Mesenchymal stem cell (in vitro differentiated cells and primary cell): ENCODE measurements around the gene SNX20.

Experiments
- DNase-seq: peaks from one replicate; pipeline ENCODE4 v3.0.0-alpha.2; 2013
- H2AFZ ChIP-seq: one replicate; pipeline ENCODE4 v1.6.1; 2013; ENCODE audit warnings: low read depth, mild to moderate bottlenecking, control low read depth, inconsistent platforms, low read length, moderate library complexity
- H2AK5ac ChIP-seq: 2 replicates; pipeline ENCODE4 v1.6.1; 2013; ENCODE audit warnings: low read length, moderate library complexity, mild to moderate bottlenecking, inconsistent platforms; ENCODE audit not compliant: severe bottlenecking
- H2BK120ac ChIP-seq: one replicate; pipeline ENCODE4 v1.6.1; 2013; ENCODE audit warnings: low read depth, mild to moderate bottlenecking, inconsistent platforms, low read length, moderate library complexity
- H2BK12ac ChIP-seq, 2 experiments: one replicate each; pipeline ENCODE4 v1.6.1; 2013; ENCODE audit warnings: inconsistent platforms in 2 of 2, low read length in 2 of 2, mild to moderate bottlenecking in 2 of 2, moderate library complexity in 2 of 2, control low read depth in 1 of 2
- H2BK15ac ChIP-seq: one replicate; pipeline ENCODE4 v1.6.1; 2013; ENCODE audit warnings: mild to moderate bottlenecking, low read depth, inconsistent platforms; ENCODE audit not compliant: poor library complexity, severe bottlenecking
- H2BK5ac ChIP-seq: 2 replicates; pipeline ENCODE4 v1.6.1; 2013; ENCODE audit warnings: low read depth, mild to moderate bottlenecking, low read length, control low read depth, inconsistent platforms; ENCODE audit not compliant: poor library complexity, severe bottlenecking
- H3K14ac ChIP-seq, 2 experiments: one replicate each; pipeline ENCODE4 v1.6.1; 2013; ENCODE audit warnings: inconsistent platforms in 2 of 2, low read length in 2 of 2, control low read depth in 1 of 2, mild to moderate bottlenecking in 1 of 2, moderate library complexity in 1 of 2
- H3K18ac ChIP-seq, 2 experiments: one replicate each; pipeline ENCODE4 v1.6.1; 2013; ENCODE audit warnings: inconsistent platforms in 2 of 2, low read length in 2 of 2, control low read depth in 1 of 2, low read depth in 1 of 2, mild to moderate bottlenecking in 1 of 2
- H3K23ac ChIP-seq, 2 experiments: one replicate each; pipeline ENCODE4 v1.6.1; 2013; ENCODE audit warnings: inconsistent platforms in 2 of 2, low read length in 2 of 2, mild to moderate bottlenecking in 2 of 2, moderate library complexity in 2 of 2, control low read depth in 1 of 2
- H3K27ac ChIP-seq: 2 replicates; pipeline ENCODE4 v1.5.1; 2013; ENCODE audit warnings: mild to moderate bottlenecking, moderate library complexity, low read length, control low read depth, inconsistent platforms; ENCODE audit not compliant: poor library complexity, severe bottlenecking
- H3K27me3 ChIP-seq, 2 experiments: 2 replicates each; pipeline versions ENCODE4 v1.6.1 to v1.7.0; 2013; ENCODE audit warnings: low read length in 2 of 2, mild to moderate bottlenecking in 2 of 2, moderate library complexity in 2 of 2, control low read depth in 1 of 2, inconsistent platforms in 1 of 2; ENCODE audit not compliant: control insufficient read depth in 1 of 2, insufficient read depth in 1 of 2
- H3K36me3 ChIP-seq, 2 experiments: 2 replicates each; pipeline versions ENCODE4 v1.6.1 to v1.7.0; 2013; ENCODE audit warnings: low read length in 2 of 2, control low read depth in 1 of 2, inconsistent platforms in 1 of 2, low read depth in 1 of 2, mild to moderate bottlenecking in 1 of 2; ENCODE audit not compliant: insufficient read depth in 2 of 2, control insufficient read depth in 1 of 2
- H3K4ac ChIP-seq, 2 experiments: one replicate each; pipeline ENCODE4 v1.6.1; 2013; ENCODE audit warnings: inconsistent platforms in 2 of 2, low read length in 2 of 2, mild to moderate bottlenecking in 2 of 2, moderate library complexity in 2 of 2, control low read depth in 1 of 2, low read depth in 1 of 2
- H3K4me1 ChIP-seq: 2 replicates; pipeline ENCODE4 v1.6.1; 2013; ENCODE audit warnings: low read depth, low read length, control low read depth; ENCODE audit not compliant: control insufficient read depth, insufficient read depth
- H3K4me2 ChIP-seq: 2 replicates; pipeline ENCODE4 v1.6.1; 2013; ENCODE audit warnings: low read length, mild to moderate bottlenecking, inconsistent platforms; ENCODE audit not compliant: poor library complexity, severe bottlenecking
- H3K4me3 ChIP-seq, 2 experiments: 2 replicates each; pipeline versions ENCODE4 v1.5.1 to v1.7.0; 2013; ENCODE audit warnings: low read length in 2 of 2, mild to moderate bottlenecking in 2 of 2, control low read depth in 1 of 2, low read depth in 1 of 2; ENCODE audit not compliant: insufficient read depth in 1 of 2
- H3K79me1 ChIP-seq: replicated peaks from 2 replicates; pipeline ENCODE4 v1.6.1; 2013; ENCODE audit warnings: mild to moderate bottlenecking, control low read depth, low read length, inconsistent platforms; ENCODE audit not compliant: poor library complexity, severe bottlenecking
- H3K9ac ChIP-seq: 2 replicates; pipeline ENCODE4 v1.7.0; 2013; ENCODE audit warnings: mild to moderate bottlenecking, low read length, moderate library complexity
- H3K9me3 ChIP-seq: 2 replicates; pipeline ENCODE4 v1.7.0; 2013; ENCODE audit warnings: mild to moderate bottlenecking, low read length; ENCODE audit not compliant: control insufficient read depth
- H4K8ac ChIP-seq: one replicate; pipeline ENCODE4 v1.6.1; 2013; ENCODE audit warnings: inconsistent platforms, mild to moderate bottlenecking, low read length, moderate library complexity
- H4K91ac ChIP-seq: one replicate; pipeline ENCODE4 v1.6.1; 2013; ENCODE audit warnings: mild to moderate bottlenecking, low read length, inconsistent platforms
- WGBS: methylation state at CpG from one replicate; pipeline ENCODE4 v1.1.7; 2013; ENCODE audit warnings: mixed read lengths; 5-methylcytosine and 5-hydroxymethylcytosine counted together

The SNX20 gene

DNA sequence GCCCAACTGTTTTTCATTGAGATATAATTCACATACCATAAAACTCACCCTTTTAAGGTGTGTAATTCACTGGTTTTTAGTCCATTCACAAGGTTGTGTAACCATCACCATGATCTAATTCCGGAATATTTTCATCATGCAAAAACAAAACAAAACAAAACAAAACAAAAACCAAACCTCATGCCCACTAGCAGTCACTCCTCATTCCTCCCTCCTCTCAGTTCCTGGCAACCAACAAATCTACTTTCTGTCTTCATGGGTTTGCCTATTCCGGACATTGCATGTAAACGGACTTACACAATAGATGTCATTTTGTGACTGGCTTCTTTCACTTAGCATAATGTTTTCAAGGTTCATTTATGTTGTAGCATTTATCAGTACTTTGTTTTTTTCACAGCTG lies 7.8 kb upstream of the SNX20 start:
- no peak overlapping the region for H3K4ac ChIP-seq
- no peak overlapping the region for H2BK5ac ChIP-seq
- no peak overlapping the region for H2BK12ac ChIP-seq
- no peaks in the 10 kb centered on the region for H3K9me3 ChIP-seq
- WGBS = 85% methylated on average over 2 of the region's 3 CpGs
- no peak overlapping the region for H3K9ac ChIP-seq
- no peak overlapping the region for H3K18ac ChIP-seq
- H3K79me1 ChIP-seq = no peaks in the 10 kb centered on the region
- H3K4me3 ChIP-seq = no peak overlapping the region
- no peak overlapping the region for H4K8ac ChIP-seq
- no peak overlapping the region for H2AK5ac ChIP-seq
- H3K36me3 ChIP-seq = no peaks in the 10 kb centered on the region
- no peak overlapping the region for H3K23ac ChIP-seq
- no peak overlapping the region for H3K27ac ChIP-seq
- peaks cover 20 to 32% of the 10 kb centered on the region in 2 experiments for H3K27me3 ChIP-seq
- H3K14ac ChIP-seq = no peak overlapping the region
- H3K4me2 ChIP-seq = no peak overlapping the region
- H4K91ac ChIP-seq = no peak overlapping the region
- no peak overlapping the region for H2BK15ac ChIP-seq
- H2BK120ac ChIP-seq = no peak overlapping the region
- peaks cover 11% of the 10 kb centered on the region for H3K4me1 ChIP-seq
- DNase-seq = no peak
- H2AFZ ChIP-seq = no peak overlapping the region

GRCh38 chr16:50688083-50688482 lies 7.0 kb upstream of the SNX20 start:
- H2BK15ac ChIP-seq = no peak overlapping the region

DNA sequence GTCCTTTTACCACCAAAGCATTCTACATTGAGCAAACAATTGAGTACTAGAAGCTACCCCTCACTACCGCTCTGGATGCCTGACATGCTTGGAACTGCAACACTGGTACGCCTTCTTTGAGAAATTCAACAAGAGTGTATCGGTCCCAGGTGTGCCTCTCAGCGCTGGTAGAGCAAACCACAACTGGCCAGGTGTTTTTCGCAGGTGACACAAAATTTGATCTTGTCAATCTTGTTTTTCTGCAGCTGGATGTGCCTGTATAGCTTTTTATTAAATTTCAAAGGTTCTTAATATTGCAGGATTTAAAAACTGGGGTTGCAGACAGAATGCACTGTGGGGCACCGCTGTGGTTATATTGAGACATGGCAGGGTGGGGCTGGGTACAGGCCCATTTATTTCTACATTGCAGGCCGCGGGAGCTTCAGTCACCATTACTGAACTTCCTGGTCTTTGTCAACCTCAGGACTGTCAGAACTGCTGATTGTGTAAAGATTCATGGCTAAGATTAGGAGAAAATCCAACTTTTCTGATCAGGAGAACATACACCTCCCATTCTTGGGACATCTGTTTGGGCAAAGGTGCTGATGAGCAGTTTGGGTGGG lies 4.5 kb upstream of the SNX20 start:
- Histone ChIP-seq H2BK120ac (no peak overlapping the region), H3K79me1 (no peaks in the 10 kb centered on the region), H3K9me3 (no peaks in the 10 kb centered on the region)

More at GRCh38 chr16:50688083-50688482, 7.0 kb upstream of the SNX20 start:
- Histone ChIP-seq H3K4me2 (no peak overlapping the region), H3K23ac (no peak overlapping the region), H3K27ac (no peak overlapping the region), H2AFZ (no peak overlapping the region), H3K9me3 (no peaks in the 10 kb centered on the region), H3K4ac (no peak overlapping the region), H4K8ac (no peak overlapping the region), H3K79me1 (no peaks in the 10 kb centered on the region), H3K36me3 (no peaks in the 10 kb centered on the region), H3K27me3 (peaks cover 19 to 28% of the 10 kb centered on the region in 2 experiments), H3K9ac (no peak overlapping the region), H3K14ac (no peak overlapping the region), H2BK12ac (no peak overlapping the region), H2BK5ac (no peak overlapping the region), H4K91ac (no peak overlapping the region), H3K4me1 (peaks cover 5% of the 10 kb centered on the region), H3K4me3 (no peak overlapping the region), H2AK5ac (no peak overlapping the region), H2BK120ac (no peak overlapping the region), H3K18ac (no peak overlapping the region)
- DNase-seq = no peak
- WGBS = 60% methylated on average over 11 of the region's 12 CpGs

GRCh38 chr16:50684823-50685461 lies 3.8 kb upstream of the SNX20 start:
- Histone ChIP-seq H3K14ac (no peak overlapping the region), H2BK120ac (no peak overlapping the region), H4K91ac (no peak overlapping the region), H3K79me1 (no peaks in the 10 kb centered on the region), H3K9me3 (no peaks in the 10 kb centered on the region), H3K23ac (no peak overlapping the region), H3K4me2 (no peak overlapping the region), H3K27me3 (peaks cover 14 to 17% of the 10 kb centered on the region in 2 experiments), H3K4me1 (no peaks in the 10 kb centered on the region), H3K36me3 (no peaks in the 10 kb centered on the region), H3K9ac (no peak overlapping the region), H2AFZ (no peak overlapping the region), H3K4ac (no peak overlapping the region), H3K27ac (no peak overlapping the region), H3K18ac (no peak overlapping the region), H2BK5ac (no peak overlapping the region), H2AK5ac (no peak overlapping the region), H4K8ac (no peak overlapping the region), H3K4me3 (no peak overlapping the region), H2BK15ac (no peak overlapping the region), H2BK12ac (no peak overlapping the region)
- 83% methylated on average over 11 of the region's 11 CpGs for WGBS
- no peak for DNase-seq

More for the DNA sequence above, 4.5 kb upstream of the SNX20 start:
- H4K8ac ChIP-seq = no peak overlapping the region
- H3K4me3 ChIP-seq = no peak overlapping the region
- no peak overlapping the region for H3K14ac ChIP-seq
- DNase-seq = no peak
- 83% methylated on average over 6 of the region's 8 CpGs for WGBS
- H3K18ac ChIP-seq = no peak overlapping the region
- no peak overlapping the region for H3K27ac ChIP-seq
- no peak overlapping the region for H4K91ac ChIP-seq
- no peak overlapping the region for H3K9ac ChIP-seq
- no peak overlapping the region for H2BK12ac ChIP-seq
- no peak overlapping the region for H2AK5ac ChIP-seq
- H3K36me3 ChIP-seq = no peaks in the 10 kb centered on the region
- no peak overlapping the region for H2BK5ac ChIP-seq
- H3K23ac ChIP-seq = no peak overlapping the region
- peaks cover 14 to 17% of the 10 kb centered on the region in 2 experiments for H3K27me3 ChIP-seq
- no peaks in the 10 kb centered on the region for H3K4me1 ChIP-seq
- no peak overlapping the region for H3K4ac ChIP-seq
- no peak overlapping the region for H2BK15ac ChIP-seq
- no peak overlapping the region for H2AFZ ChIP-seq
- H3K4me2 ChIP-seq = no peak overlapping the region
